ENCODE measurements around the gene LIN37. TPM values are rescaled to one million over a fixed set of nuclear protein-coding genes. Genes with fewer than 3 reads are reported as not detected.

LIN37 gene
- total RNA-seq, 4 donors from 2014 or later, result 11.6 to 18.3 (median 15.6) TPM

- no peak for DNase-seq (ENCODE audit: extremely low spot score)
- H3K36me3 ChIP-seq, result peaks cover 17 to 46% (median 23%) of the 10 kb centered on the region in 4 donors
- 100% methylated on average over 2 of the region's 2 CpGs for WGBS
Observed at GRCh38 chr19:35759697-35760096, 11.3 kb downstream of the LIN37 start.

GRCh38 chr19:35760711-35761349 is 12.5 kb downstream of the LIN37 start:
- H3K27me3 ChIP-seq, result no peaks in the 10 kb centered on the region
- 97% methylated on average over 4 of the region's 4 CpGs for WGBS
- H3K4me3 ChIP-seq, result no peak overlapping the region
- peaks cover 23 to 57% (median 32%) of the 10 kb centered on the region in 4 donors for H3K36me3 ChIP-seq
- H3K9me3 ChIP-seq, result no peaks in the 10 kb centered on the region
- H3K4me1 ChIP-seq, result peaks cover 23 to 37% (median 35%) of the 10 kb centered on the region in 4 donors
- TF ChIP-seq POLR2A (IDR thresholded peaks at IDR 0.05; ENCODE audit: low read depth) (no peak), POLR2AphosphoS5 (IDR thresholded peaks at IDR 0.05) (no peak), EP300 (IDR thresholded peaks at IDR 0.05) (no peak), CTCF (IDR thresholded peaks at IDR 0.05) (no peak)
- no peak for DNase-seq (ENCODE audit: extremely low spot score)
- no peak overlapping the region for H3K27ac ChIP-seq (replicated peaks in 1 of 4)
- intact Hi-C loops (cut with DNase I), result loop anchor here (5.0 kb wide), 1 partner anchor 166 kb away; no protein-coding TSS in a partner anchor

More at GRCh38 chr19:35759697-35760096, 11.3 kb downstream of the LIN37 start:
- TF ChIP-seq POLR2AphosphoS5 (IDR thresholded peaks at IDR 0.05) (no peak), EP300 (IDR thresholded peaks at IDR 0.05) (no peak), POLR2A (IDR thresholded peaks at IDR 0.05; ENCODE audit: low read depth) (no peak), CTCF (IDR thresholded peaks at IDR 0.05) (no peak)
- intact Hi-C loops (cut with DNase I), result loop anchor here (5.0 kb wide), 1 partner anchor 168 kb away; no protein-coding TSS in a partner anchor
- Histone ChIP-seq H3K9me3 (no peaks in the 10 kb centered on the region), H3K27ac (replicated peaks in 1 of 4) (no peak overlapping the region), H3K4me1 (peaks cover 30 to 49% (median 46%) of the 10 kb centered on the region in 4 donors), H3K27me3 (no peaks in the 10 kb centered on the region), H3K4me3 (no peak overlapping the region)

GRCh38 chr19:35764432-35765315 is 16.3 kb downstream of the LIN37 start:
- H3K36me3 ChIP-seq, result peaks cover 23 to 84% (median 41%) of the 10 kb centered on the region in 4 donors
- no peak for DNase-seq (ENCODE audit: extremely low spot score)

GRCh38 chr19:35766571-35767104 is 18.3 kb downstream of the LIN37 start:
- H3K9me3 ChIP-seq, result no peaks in the 10 kb centered on the region
- H3K4me3 ChIP-seq, result no peak overlapping the region
- no peaks in the 10 kb centered on the region for H3K27me3 ChIP-seq
- no peak overlapping the region for H3K27ac ChIP-seq (replicated peaks in 1 of 4)
- DNase-seq (ENCODE audit: extremely low spot score), result no peak
- TF ChIP-seq CTCF (IDR thresholded peaks at IDR 0.05) (no peak), EP300 (IDR thresholded peaks at IDR 0.05) (no peak), POLR2A (IDR thresholded peaks at IDR 0.05; ENCODE audit: low read depth) (no peak)
- peaks cover 23 to 69% (median 40%) of the 10 kb centered on the region in 4 donors for H3K36me3 ChIP-seq
- peaks cover 0 to 10% (median 3%) of the 10 kb centered on the region in 4 donors for H3K4me1 ChIP-seq
- intact Hi-C loops (cut with DNase I), result no loop called here
- 86% methylated on average over 9 of the region's 11 CpGs for WGBS

More at GRCh38 chr19:35764432-35765315, 16.3 kb downstream of the LIN37 start:
- Histone ChIP-seq H3K4me3 (no peak overlapping the region), H3K9me3 (no peaks in the 10 kb centered on the region), H3K27ac (replicated peaks in 1 of 4) (no peak overlapping the region), H3K4me1 (peaks cover 0 to 13% (median 7%) of the 10 kb centered on the region in 4 donors), H3K27me3 (no peaks in the 10 kb centered on the region)
- 90% methylated on average over 16 of the region's 17 CpGs for WGBS
- TF ChIP-seq POLR2A (IDR thresholded peaks at IDR 0.05; ENCODE audit: low read depth) (no peak), CTCF (IDR thresholded peaks at IDR 0.05) (no peak), POLR2AphosphoS5 (IDR thresholded peaks at IDR 0.05) (no peak), EP300 (IDR thresholded peaks at IDR 0.05) (no peak)
- intact Hi-C loops (cut with DNase I), result loop anchor here (5.0 kb wide), 1 partner anchor 163 kb away; no protein-coding TSS in a partner anchor

Data from esophagus muscularis mucosa (tissue), 4 donors.